IPS DF 19.7 (cell line): ENCODE measurements around the gene POLE.

Experiments
- DNase-seq: peaks from one replicate; pipeline ENCODE4 v3.0.0-alpha.2; 2013; ENCODE audit warnings: low read depth, low spot score

The POLE gene

GRCh38 chr12:132632521-132633228 lies 54.5 kb downstream of the POLE start:
- DNase-seq: no peak

DNA sequence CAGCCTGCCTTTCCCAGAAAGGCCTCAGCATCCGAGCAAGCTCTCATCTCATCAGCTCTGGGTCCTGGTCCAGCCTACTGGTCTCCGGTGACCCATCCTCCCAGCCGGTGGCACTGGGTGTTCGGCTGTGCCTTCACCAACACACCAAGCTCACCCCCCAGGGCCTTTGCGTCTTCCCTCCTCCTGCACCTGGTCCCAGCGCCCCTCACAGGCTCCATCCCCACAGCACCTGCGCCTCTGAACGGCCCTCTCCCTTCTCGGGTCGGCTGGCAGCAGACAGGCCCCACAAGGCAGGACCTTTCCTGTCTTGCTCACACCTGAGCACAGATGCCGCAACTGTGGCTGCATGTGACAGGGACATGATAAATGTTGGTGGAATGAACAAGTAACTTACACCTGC lies 55.5 kb downstream of the POLE start:
- DNase-seq: no peak

- DNase-seq: no peak
Observed at GRCh38 chr12:132630672-132631071, 56.5 kb downstream of the POLE start.

GRCh38 chr12:132629330-132629729 lies 57.8 kb downstream of the POLE start:
- no peak for DNase-seq

GRCh38 chr12:132625731-132626430 lies 61.3 kb downstream of the POLE start:
- no peak for DNase-seq

GRCh38 chr12:132624910-132625630 lies 62.1 kb downstream of the POLE start:
- no peak for DNase-seq

- no peak for DNase-seq
Observed at GRCh38 chr12:132624186-132624855, 62.8 kb downstream of the POLE start.

DNA sequence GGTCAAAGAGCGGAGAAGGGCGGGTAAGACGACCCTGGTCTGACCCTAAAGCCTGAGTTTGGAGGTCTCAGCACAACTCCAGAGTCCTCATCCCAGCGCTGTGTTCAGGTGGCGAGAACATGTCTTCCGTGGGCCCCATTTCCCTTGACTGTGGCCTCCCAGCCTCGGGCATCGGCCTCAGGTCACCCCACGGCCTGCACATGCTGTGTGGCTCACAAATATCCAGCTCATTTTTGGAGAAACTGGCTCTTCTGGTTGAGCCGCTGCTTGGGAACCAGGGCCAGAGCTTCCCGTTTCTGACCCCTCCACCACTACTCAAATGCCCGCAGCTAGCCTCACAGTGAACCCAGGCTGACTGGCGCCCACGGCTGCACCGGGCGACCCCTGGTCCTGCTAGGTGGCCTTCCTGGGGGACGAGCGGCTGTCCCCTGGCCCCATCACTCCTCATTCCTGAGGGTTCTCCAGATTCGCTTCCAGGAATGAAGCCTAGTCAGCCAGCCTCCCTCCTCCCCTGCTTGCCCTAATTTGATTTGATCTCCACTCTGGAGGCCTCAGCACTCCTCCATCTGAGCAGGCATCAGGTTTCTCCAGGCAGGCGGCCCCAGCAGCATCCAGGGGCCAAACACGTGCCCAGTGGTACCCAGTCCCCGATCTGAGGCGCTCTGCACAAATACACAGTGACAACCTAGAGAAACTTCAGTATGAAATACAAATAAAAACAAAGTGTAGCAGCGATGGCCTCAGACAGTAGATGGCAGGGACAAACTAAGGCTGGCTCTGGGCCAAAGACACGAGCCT lies 63.9 kb downstream of the POLE start:
- DNase-seq: no peak

GRCh38 chr12:132622437-132623071 lies 64.6 kb downstream of the POLE start:
- DNase-seq: no peak

DNA sequence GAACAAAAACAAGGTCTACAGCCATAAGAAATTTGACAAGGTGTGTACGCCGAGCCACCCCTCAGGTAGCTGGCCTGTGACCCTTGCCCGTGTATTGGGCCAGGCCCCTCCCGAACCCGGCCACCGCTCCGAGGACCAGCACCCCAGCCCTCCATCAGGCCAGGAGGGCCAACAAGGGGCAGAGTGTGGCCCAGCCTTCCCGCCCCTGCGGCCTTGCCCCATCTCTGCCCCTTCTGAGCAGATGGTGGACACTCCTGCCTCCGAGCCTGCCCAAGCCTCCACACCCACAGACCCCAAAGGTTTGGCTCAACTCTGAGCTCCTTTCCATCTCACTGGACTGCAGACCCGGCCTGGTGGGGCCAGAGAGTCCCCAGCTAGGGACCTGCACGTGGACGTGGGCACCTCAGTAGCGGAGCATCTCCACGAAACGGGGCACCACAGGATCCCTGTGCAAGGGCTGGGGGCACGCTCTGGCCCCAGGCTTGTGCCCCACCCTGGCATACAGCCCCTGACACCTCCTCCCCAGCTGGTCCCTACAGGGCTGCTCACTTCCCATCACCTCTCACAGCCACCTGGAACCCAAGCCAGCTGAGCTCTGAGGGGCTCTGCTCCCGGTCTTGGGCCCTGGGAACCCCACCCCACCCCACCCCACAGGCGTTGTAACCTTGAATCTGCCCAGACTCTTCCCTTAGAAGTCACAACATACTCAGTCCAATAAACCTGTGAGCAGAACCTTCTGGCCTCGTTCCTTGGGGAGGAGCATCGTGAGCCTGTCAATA lies 65.3 kb downstream of the POLE start:
- no peak for DNase-seq

GRCh38 chr12:132620899-132621656 lies 66.1 kb downstream of the POLE start:
- no peak for DNase-seq

GRCh38 chr12:132620113-132620898 lies 66.8 kb downstream of the POLE start:
- DNase-seq: no peak

DNA sequence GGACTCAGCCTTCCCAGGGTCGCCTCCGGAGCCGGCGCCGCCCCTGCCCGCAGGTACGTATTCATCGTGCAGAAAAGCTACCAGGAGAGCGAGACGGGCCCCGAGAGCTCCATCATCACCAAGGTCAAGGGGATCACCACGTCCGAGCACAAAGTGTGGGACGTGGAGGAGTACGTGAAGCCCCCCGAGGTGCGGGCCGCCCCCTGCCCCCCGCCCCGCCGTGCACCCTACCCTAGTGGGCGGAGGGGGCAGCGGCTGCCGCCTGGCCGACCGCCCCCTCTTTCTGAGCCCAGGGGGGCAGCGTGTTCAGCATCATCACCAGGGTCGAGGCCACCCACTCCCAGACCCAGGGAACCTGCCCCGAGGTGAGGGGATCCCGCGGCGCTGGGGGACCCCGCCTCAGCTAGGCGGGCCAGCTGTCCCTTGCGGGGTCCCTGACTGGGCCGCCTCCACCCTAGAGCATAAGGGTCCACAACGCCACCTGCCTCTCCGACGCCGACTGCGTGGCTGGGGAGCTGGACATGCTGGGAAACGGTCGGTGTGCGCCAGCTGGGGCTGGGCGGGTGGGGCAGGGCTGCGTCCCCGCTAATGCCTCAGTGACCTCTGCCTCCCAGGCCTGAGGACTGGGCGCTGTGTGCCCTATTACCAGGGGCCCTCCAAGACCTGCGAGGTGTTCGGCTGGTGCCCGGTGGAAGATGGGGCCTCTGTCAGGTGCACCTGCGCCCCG lies 67.6 kb downstream of the POLE start:
- DNase-seq: no peak

DNA sequence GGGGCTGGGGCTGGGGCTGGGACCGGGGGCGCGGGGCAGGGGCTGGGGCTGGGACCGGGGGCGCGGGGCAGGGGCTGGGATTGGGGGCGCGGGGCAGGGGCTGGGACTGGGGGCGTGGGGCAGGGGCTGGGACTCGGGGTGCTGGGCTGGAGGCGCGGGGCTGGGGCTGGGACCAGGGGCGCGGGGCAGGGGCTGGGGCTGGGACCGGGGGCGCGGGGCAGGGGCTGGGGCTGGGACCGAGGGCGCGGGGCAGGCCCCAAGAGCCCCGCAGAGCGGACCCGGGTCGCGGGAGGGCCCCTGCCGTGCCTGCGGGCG lies 68.1 kb downstream of the POLE start:
- DNase-seq: no peak

- no peak for DNase-seq
Observed at GRCh38 chr12:132618683-132619043, 68.5 kb downstream of the POLE start, which contains the start of gene P2RX2. Gene P2RX2 (plus strand): TSS chr12:132618776. CDS start chr12:132618817, 41 bp downstream.

DNA sequence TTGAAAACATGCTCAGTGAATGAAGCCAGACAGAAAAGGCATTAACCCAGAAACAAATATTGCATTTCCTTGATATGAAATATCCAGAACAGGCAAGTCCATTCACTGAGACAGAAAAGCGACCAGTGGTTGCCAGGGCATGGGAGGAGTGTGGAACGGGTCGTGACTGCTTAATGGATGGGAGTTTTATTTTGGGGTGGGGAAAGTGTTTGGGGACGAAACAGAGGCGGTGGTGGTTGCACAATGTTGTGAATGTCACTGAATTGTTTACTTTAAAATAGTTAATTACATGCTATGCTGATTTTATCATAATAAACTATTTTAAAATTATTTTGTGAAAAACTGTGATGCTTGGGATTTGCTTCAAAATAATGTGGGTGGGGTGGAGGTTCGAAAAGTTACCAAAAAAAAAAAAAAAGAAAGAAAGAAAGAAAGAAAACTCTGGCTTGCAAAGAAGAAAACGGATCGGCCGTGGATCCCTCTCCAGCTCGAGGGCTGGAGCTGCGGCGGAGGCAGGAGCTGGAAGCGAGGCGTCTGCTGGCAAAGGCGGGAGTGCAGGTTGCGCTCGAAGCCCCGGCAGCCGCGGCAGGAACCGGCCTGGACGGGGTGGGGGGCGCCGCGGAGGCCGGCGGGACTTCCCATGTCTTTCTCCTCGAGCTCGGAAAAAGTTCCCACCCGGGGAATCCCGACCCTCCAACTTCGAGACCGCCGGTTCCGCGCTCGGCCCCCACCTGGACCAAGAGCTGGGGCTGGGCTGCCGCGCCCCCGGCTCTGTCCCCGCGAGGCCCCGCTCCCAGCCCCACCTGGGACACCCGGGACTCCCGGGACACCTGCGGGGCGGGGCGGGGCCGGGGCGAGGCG lies 69.1 kb downstream of the POLE start:
- DNase-seq: no peak

- no peak for DNase-seq
Observed at GRCh38 chr12:132617135-132617701, 69.9 kb downstream of the POLE start.
